ENCODE data around the gene PAX1. TPM values are rescaled to one million over a fixed set of nuclear protein-coding genes. Genes with fewer than 3 reads are reported as not detected.

Gene PAX1
- total and polyA plus RNA-seq, 9 of the 15 experiments (the other 6 are each of a cell fraction or from before 2014, with no cell fraction given) = not detected

DNA sequence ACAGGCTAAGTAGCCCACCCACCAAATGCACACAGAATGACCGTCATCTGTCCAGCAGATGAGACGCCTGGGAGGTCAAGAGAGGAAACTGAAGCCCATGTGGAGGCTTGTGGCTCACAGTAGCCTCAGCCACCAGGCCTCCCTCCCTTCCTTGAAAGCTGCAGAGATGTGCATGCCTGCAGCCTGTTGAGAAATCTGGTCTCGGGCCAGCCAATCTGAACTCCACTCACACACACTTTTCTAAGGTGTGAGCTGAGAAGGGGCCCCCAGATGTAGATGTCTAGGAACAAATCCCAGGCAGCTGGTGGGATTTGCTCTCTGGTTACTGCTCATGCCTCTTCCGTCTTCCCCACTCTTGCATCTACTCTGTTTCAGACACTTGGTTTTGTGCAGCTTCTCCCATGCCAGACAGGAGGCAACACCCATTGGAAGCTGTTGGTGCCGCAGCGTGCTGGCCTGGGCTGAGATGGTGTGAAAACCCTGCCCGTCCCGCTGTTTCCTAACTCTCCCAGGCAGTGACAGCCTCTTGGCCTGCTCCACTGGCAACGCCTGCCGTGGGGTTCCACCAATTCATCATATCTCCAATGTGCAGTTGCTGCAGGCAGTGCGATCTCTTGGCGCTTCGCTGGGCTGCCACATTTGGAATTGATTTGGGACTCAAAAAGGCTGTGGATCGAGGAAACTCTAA, 24.1 kb upstream of the PAX1 start (continued):
- TF ChIP-seq, protein P1, sequence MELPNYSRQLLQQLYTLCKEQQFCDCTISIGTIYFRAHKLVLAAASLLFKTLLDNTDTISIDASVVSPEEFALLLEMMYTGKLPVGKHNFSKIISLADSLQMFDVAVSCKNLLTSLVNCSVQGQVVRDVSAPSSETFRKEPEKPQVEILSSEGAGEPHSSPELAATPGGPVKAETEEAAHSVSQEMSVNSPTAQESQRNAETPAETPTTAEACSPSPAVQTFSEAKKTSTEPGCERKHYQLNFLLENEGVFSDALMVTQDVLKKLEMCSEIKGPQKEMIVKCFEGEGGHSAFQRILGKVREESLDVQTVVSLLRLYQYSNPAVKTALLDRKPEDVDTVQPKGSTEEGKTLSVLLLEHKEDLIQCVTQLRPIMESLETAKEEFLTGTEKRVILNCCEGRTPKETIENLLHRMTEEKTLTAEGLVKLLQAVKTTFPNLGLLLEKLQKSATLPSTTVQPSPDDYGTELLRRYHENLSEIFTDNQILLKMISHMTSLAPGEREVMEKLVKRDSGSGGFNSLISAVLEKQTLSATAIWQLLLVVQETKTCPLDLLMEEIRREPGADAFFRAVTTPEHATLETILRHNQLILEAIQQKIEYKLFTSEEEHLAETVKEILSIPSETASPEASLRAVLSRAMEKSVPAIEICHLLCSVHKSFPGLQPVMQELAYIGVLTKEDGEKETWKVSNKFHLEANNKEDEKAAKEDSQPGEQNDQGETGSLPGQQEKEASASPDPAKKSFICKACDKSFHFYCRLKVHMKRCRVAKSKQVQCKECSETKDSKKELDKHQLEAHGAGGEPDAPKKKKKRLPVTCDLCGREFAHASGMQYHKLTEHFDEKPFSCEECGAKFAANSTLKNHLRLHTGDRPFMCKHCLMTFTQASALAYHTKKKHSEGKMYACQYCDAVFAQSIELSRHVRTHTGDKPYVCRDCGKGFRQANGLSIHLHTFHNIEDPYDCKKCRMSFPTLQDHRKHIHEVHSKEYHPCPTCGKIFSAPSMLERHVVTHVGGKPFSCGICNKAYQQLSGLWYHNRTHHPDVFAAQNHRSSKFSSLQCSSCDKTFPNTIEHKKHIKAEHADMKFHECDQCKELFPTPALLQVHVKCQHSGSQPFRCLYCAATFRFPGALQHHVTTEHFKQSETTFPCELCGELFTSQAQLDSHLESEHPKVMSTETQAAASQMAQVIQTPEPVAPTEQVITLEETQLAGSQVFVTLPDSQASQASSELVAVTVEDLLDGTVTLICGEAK (IDR thresholded peaks at IDR 0.05) = no peak
- TF ChIP-seq, protein P1 (CRISPR knock-in tag; IDR thresholded peaks at IDR 0.05) = no peak
